Measurements from ENCODE around the gene OR5H1.
"Not testable (repeated sequence)": the region's sequence is repeated elsewhere in the genome, so short reads cannot be mapped to it uniquely, and the experiment has no call there.

The OR5H1 gene

DNA sequence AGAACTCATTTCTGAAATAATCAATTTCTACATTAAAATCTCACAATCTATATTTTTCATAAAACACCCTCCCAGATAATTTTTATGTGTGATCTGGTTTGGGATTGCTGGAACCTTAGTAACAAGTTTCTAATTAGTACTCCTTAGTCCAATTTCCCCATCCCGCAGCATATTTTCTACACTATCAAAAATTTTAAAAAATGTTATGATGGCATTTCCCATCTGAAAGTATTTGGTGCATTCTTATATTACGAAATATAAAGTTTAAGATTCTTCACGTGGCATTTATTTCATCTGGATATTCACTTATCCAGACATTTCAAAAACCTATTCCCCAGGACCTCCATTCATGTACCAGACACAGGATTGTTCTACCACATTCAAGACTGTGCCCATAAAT, 18.2 kb downstream of the OR5H1 start:
- no peak for DNase-seq (ENCODE audit: low read depth)
- no peak overlapping the region for H3K4me3 ChIP-seq (ENCODE audit: control insufficient read depth, low read depth, low read length)
- TF ChIP-seq, protein P1, sequence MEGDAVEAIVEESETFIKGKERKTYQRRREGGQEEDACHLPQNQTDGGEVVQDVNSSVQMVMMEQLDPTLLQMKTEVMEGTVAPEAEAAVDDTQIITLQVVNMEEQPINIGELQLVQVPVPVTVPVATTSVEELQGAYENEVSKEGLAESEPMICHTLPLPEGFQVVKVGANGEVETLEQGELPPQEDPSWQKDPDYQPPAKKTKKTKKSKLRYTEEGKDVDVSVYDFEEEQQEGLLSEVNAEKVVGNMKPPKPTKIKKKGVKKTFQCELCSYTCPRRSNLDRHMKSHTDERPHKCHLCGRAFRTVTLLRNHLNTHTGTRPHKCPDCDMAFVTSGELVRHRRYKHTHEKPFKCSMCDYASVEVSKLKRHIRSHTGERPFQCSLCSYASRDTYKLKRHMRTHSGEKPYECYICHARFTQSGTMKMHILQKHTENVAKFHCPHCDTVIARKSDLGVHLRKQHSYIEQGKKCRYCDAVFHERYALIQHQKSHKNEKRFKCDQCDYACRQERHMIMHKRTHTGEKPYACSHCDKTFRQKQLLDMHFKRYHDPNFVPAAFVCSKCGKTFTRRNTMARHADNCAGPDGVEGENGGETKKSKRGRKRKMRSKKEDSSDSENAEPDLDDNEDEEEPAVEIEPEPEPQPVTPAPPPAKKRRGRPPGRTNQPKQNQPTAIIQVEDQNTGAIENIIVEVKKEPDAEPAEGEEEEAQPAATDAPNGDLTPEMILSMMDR (conservative IDR thresholded peaks at IDR 0.05; ENCODE audit: control insufficient read depth, insufficient read depth, low read depth, low read length) = no peak

DNA sequence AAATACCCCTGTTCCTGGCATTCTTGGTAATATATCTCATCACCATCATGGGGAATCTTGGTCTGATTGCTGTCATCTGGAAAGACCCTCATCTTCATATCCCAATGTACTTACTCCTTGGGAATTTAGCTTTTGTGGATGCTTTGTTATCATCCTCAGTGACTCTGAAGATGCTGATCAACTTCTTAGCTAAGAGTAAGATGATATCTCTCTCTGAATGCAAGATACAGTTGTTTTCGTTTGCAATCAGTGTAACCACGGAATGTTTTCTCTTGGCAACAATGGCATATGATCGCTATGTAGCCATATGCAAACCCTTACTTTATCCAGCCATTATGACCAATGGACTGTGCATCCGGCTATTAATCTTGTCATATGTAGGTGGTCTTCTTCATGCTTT, 18.9 kb downstream of the OR5H1 start:
- DNase-seq (ENCODE audit: low read depth); H3K4me3 ChIP-seq (ENCODE audit: control insufficient read depth, low read depth, low read length): not testable (repeated sequence)

DNA sequence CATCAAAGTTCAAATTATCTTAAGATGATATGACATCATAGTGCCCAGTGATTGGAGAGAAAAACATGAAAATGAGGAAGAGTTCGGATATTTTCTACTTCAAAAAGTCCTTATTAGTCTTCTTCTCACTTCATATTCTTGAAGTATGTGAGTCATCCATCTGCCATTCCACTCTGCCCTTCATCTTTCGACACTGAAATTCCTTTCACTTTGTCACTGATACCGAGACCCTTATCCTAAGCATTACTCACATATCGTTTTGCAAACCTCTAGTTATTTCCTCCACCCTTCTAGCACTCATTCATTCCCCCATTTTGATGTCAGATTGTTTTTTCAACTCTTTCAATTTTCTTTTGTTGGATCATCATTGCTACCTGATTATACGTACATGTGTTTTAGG, 20.7 kb downstream of the OR5H1 start:
- no peak overlapping the region for H3K4me3 ChIP-seq (ENCODE audit: control insufficient read depth, low read depth, low read length)
- TF ChIP-seq, protein P1 (conservative IDR thresholded peaks at IDR 0.05; ENCODE audit: control insufficient read depth, insufficient read depth, low read depth, low read length) = no peak
- no peak for DNase-seq (ENCODE audit: low read depth)

DNA sequence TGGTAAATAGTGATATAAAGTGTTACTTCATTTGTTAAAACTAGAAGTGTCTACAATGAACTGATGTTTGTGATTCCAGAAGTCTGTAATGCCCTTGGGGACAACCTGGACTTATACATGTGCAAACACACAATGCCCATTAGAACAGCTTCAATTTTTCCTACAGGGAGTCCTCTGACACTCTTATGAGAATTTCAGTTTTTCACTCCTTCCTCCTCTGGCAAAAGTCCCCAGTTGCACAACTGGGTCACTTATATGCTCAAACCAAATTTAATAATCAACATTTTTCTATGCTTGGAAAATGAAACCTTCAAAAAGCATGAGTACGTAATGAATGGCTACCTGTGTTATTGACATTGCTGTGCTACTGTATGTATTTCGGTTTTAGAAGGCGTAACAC, 35.9 kb downstream of the OR5H1 start, which contains the start of gene OR5H15:
Gene OR5H15 (plus strand): TSS at position 301 of the 400 bp plus-strand sequence. CDS start 2,004 bp downstream, outside the sequence.
- no peak for DNase-seq (ENCODE audit: low read depth)
- H3K4me3 ChIP-seq (ENCODE audit: control insufficient read depth, low read depth, low read length) = no peak within 1 kb of the TSS
- TF ChIP-seq, protein P1 (conservative IDR thresholded peaks at IDR 0.05; ENCODE audit: control insufficient read depth, insufficient read depth, low read depth, low read length) = no peak

DNA sequence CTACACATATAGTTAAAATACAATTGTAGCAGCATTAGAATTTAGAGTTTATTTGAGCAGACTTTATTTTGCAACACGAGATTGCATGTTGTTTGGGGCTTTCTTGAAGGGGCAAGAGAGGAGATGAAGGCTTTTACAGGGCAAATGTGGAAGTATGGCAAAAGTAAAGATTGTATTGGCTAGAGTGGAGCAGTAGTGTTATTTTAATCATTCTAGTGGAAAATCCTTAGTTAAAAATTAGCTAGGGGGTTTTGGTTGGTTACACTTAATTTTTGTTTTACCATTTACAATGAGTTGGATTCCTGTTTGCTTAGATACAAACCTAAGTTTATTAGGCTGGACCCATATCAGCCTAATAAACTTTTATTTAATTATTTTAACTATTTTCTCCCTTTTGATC, 40.5 kb downstream of the OR5H1 start:
- DNase-seq (ENCODE audit: low read depth) = no peak
- TF ChIP-seq, protein P1 (conservative IDR thresholded peaks at IDR 0.05; ENCODE audit: control insufficient read depth, insufficient read depth, low read depth, low read length) = no peak
- H3K4me3 ChIP-seq (ENCODE audit: control insufficient read depth, low read depth, low read length) = no peak overlapping the region

DNA sequence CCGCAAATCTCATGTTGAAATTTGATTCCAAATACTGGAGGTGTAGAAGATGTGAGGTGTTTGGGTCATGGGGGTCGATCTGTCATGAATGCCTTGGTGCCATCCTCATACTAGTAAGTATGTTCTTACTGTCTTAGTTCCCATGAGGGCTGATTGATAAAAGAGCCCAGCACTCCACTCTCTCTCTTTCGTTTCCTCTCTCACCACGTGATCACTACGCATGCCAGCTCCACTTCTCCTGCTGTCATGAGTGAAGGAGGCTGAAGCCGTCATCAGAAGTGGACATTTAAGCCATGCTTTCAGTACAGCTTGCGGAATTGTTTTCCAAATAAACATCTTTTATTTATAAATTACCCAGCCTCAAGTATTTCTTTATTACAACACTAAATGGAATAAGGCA, 42.1 kb downstream of the OR5H1 start:
- no peak overlapping the region for H3K4me3 ChIP-seq (ENCODE audit: control insufficient read depth, low read depth, low read length)
- no peak for DNase-seq (ENCODE audit: low read depth)
- TF ChIP-seq, protein P1 (conservative IDR thresholded peaks at IDR 0.05; ENCODE audit: control insufficient read depth, insufficient read depth, low read depth, low read length) = no peak

DNA sequence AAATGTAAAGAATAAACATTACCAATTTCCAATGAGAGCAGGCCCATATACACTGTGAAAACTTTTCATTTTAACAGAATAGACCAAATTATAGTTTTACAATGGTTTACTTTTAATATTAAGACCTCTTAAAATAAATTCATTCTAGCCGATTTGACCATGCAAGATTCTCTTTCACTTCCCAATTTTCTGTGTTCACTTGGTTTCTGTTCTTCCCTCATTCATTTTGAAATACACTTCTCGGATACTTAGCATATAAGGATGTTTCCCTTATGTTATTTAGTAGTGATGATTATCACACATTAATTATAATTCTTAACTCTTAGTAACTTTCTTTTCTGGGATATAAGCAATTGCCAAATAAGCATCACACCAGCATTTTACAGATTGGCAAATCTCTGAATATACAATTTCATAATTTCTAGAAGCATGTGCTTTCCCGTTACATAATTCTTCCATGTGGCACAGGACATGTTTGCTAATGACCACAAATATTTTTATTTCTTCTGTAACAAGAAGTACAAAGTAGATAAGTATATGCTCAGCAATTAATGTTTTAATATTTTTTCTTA, 49.9 kb downstream of the OR5H1 start:
- TF ChIP-seq, protein P1 (conservative IDR thresholded peaks at IDR 0.05; ENCODE audit: control insufficient read depth, insufficient read depth, low read depth, low read length) = no peak
- no peak overlapping the region for H3K4me3 ChIP-seq (ENCODE audit: control insufficient read depth, low read depth, low read length)
- no peak for DNase-seq (ENCODE audit: low read depth)
